Neural cell (in vitro differentiated cells): ENCODE measurements around the gene FGD5. TPM values are rescaled to one million over a fixed set of nuclear protein-coding genes. Genes with fewer than 3 reads are reported as not detected.
A peak's percentile ranks its signal among the peaks of the same experiment; 100 is the strongest.

Source experiments
- H2AFZ ChIP-seq: fragments of 200-600, 300-800 bp; sonication (generic), shearing (Covaris generic); 2 replicates; pipeline ENCODE4 v1.6.0; 2014; ENCODE audit warnings: low read depth, mild to moderate bottlenecking, antibody characterized with exemption, low read length, moderate library complexity
- H3F3A ChIP-seq: fragments of 200-600 bp; shearing (Covaris generic); 2 replicates; pipeline ENCODE4 v1.6.1; 2016; ENCODE audit warnings: mild to moderate bottlenecking, moderate library complexity, mixed read lengths, antibody characterized with exemption, low read length; ENCODE audit not compliant: insufficient read depth, poor library complexity, severe bottlenecking
- H3K27ac ChIP-seq: fragments of 200-600, 300-800 bp; sonication (generic), shearing (Covaris generic); 2 replicates; pipeline ENCODE4 v1.5.1; 2014; ENCODE audit warnings: mild to moderate bottlenecking, low read length, moderate library complexity
- H3K27me3 ChIP-seq: fragments of 300-800, 200-600 bp; sonication (generic), shearing (Covaris generic); 2 replicates; pipeline ENCODE4 v1.6.0; 2014; ENCODE audit warnings: mild to moderate bottlenecking, low read depth, low read length, moderate library complexity; ENCODE audit not compliant: insufficient read depth
- H3K36me3 ChIP-seq: fragments of 300-800, 200-600 bp; sonication (generic), shearing (Covaris generic); 2 replicates; pipeline ENCODE4 v1.5.1; 2014; ENCODE audit warnings: mild to moderate bottlenecking, antibody characterized with exemption, low read length, moderate library complexity; ENCODE audit not compliant: insufficient read depth
- H3K4me2 ChIP-seq: fragments of 300-800, 200-600 bp; sonication (generic), shearing (Covaris generic); 2 replicates; pipeline ENCODE4 v1.6.0; 2014; ENCODE audit warnings: mild to moderate bottlenecking, low read length
- H3K4me3 ChIP-seq: fragments of 300-800, 200-600 bp; sonication (generic), shearing (Covaris generic); 2 replicates; pipeline ENCODE4 v1.5.1; 2014; ENCODE audit warnings: mild to moderate bottlenecking, low read length, moderate library complexity
- H3K79me2 ChIP-seq: fragments of 200-600 bp; shearing (Covaris generic); replicated peaks from 2 replicates; pipeline ENCODE4 v1.6.0; 2014; ENCODE audit warnings: mild to moderate bottlenecking, low read length, moderate library complexity; ENCODE audit not compliant: insufficient read depth
- H3K9ac ChIP-seq: fragments of 300-800, 200-600 bp; sonication (generic), shearing (Covaris generic); 2 replicates; pipeline ENCODE4 v1.6.1; 2016; ENCODE audit warnings: mild to moderate bottlenecking, low read length, mixed read lengths
- H3K9me2 ChIP-seq: fragments of 200-600 bp; shearing (Covaris generic); 2 replicates; pipeline ENCODE4 v1.6.1; 2016; ENCODE audit warnings: mild to moderate bottlenecking, low read length, mixed read lengths; ENCODE audit not compliant: insufficient read depth
- H3K9me3 ChIP-seq: fragments of 200-600, 300-800 bp; sonication (generic), shearing (Covaris generic); 2 replicates; pipeline ENCODE4 v1.6.1; 2016; ENCODE audit warnings: mild to moderate bottlenecking, mixed run types, low read length, moderate library complexity, mixed read lengths
- H4K20me1 ChIP-seq: fragments of 200-600 bp; shearing (Covaris generic); 2 replicates; pipeline ENCODE4 v1.6.1; 2016; ENCODE audit warnings: mild to moderate bottlenecking, mixed run types; ENCODE audit not compliant: insufficient read depth
- EP300 ChIP-seq: fragments of 450-650 bp; conservative IDR thresholded peaks from 2 replicates; pipeline ENCODE4 v1.6.1; 2014; ENCODE audit warnings: antibody characterized with exemption, mild to moderate bottlenecking, moderate library complexity; ENCODE audit not compliant: poor library complexity, severe bottlenecking
- EZH2 ChIP-seq: fragments of 200-600, 300-800 bp; shearing (Covaris generic), sonication (generic); IDR thresholded peaks from 2 replicates; pipeline ENCODE4 v1.6.1; 2014; ENCODE audit warnings: antibody characterized with exemption, low read length, borderline replicate concordance, mild to moderate bottlenecking; ENCODE audit not compliant: insufficient read depth, poor library complexity, severe bottlenecking
- MXI1 ChIP-seq: fragments of 450-650 bp; conservative IDR thresholded peaks from 2 replicates; pipeline ENCODE4 v1.6.1; 2014; ENCODE audit warnings: antibody characterized with exemption, mild to moderate bottlenecking; ENCODE audit not compliant: poor library complexity, severe bottlenecking
- POLR2AphosphoS5 ChIP-seq: IDR thresholded peaks from 2 replicates; pipeline ENCODE4 v1.6.1; 2012
- RAD21 ChIP-seq: fragments of 450-650 bp; conservative IDR thresholded peaks from 2 replicates; pipeline ENCODE4 v1.6.1; 2014; ENCODE audit warnings: antibody characterized with exemption, mild to moderate bottlenecking, moderate library complexity
- SMC3 ChIP-seq: fragments of 450-650 bp; conservative IDR thresholded peaks from 2 replicates; pipeline ENCODE4 v1.6.1; 2014; ENCODE audit warnings: antibody characterized with exemption, mild to moderate bottlenecking, moderate library complexity; ENCODE audit not compliant: poor library complexity
- TAF1 ChIP-seq: IDR thresholded peaks from 2 replicates; pipeline ENCODE4 v1.6.1; 2012; ENCODE audit warnings: low read depth
- polyA plus RNA-seq: library from polyadenylated mRNA; depleted of rRNA; stranded (reverse); fragments of >200 nt; gene quantifications from 2 replicates; pipeline ENCODE4 v1.2.3, GENCODE V29; 2014
- TF ChIP-seq, protein P1 (sequence below): IDR thresholded peaks from 2 replicates; pipeline ENCODE4 v1.6.1; 2012; ENCODE audit warnings: borderline replicate concordance
- TF ChIP-seq, protein P2 (sequence below): fragments of 450-650 bp; IDR thresholded peaks from 2 replicates; pipeline ENCODE4 v1.5.1; 2014; ENCODE audit warnings: antibody characterized with exemption, mild to moderate bottlenecking, moderate library complexity; ENCODE audit not compliant: poor library complexity, severe bottlenecking

Gene FGD5
- polyA plus RNA-seq, 1 donor from 2014 or later: not detected

DNA sequence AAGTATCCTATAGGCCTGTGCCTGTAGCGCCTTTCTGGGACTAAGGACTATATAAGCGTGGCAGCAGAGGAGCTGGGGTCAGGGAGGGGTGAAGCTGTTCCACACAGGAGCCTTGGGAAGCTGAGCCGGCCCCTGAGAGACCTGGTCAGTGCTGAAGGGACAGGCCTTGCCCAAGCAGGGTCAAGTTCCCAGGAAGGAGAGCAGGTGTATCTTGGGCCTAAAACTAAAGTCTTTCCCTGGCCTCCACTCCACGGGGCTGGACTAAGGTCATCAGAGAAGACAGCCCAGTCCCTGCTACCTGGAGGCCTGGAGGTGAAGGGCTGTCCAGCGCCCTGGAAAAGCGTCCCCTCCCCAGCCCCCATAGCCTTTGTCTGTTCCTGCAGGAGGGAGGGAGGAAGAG, 104.7 kb downstream of the FGD5 start:
- Histone ChIP-seq H3F3A (no peaks in the 10 kb centered on the region), H4K20me1 (no peaks in the 10 kb centered on the region), H3K27me3 (no peaks in the 10 kb centered on the region), H3K9me2 (no peaks in the 10 kb centered on the region), H2AFZ (no peak overlapping the region), H3K4me2 (no peak overlapping the region), H3K27ac (no peak overlapping the region), H3K79me2 (no peaks in the 10 kb centered on the region), H3K9ac (no peak overlapping the region), H3K36me3 (no peaks in the 10 kb centered on the region), H3K4me3 (no peak overlapping the region), H3K9me3 (no peaks in the 10 kb centered on the region)
- TF ChIP-seq EZH2 (no peak), EP300 (no peak), POLR2AphosphoS5 (no peak), TAF1 (no peak), SMC3 (no peak), MXI1 (no peak), RAD21 (no peak)
- TF ChIP-seq, protein P1, sequence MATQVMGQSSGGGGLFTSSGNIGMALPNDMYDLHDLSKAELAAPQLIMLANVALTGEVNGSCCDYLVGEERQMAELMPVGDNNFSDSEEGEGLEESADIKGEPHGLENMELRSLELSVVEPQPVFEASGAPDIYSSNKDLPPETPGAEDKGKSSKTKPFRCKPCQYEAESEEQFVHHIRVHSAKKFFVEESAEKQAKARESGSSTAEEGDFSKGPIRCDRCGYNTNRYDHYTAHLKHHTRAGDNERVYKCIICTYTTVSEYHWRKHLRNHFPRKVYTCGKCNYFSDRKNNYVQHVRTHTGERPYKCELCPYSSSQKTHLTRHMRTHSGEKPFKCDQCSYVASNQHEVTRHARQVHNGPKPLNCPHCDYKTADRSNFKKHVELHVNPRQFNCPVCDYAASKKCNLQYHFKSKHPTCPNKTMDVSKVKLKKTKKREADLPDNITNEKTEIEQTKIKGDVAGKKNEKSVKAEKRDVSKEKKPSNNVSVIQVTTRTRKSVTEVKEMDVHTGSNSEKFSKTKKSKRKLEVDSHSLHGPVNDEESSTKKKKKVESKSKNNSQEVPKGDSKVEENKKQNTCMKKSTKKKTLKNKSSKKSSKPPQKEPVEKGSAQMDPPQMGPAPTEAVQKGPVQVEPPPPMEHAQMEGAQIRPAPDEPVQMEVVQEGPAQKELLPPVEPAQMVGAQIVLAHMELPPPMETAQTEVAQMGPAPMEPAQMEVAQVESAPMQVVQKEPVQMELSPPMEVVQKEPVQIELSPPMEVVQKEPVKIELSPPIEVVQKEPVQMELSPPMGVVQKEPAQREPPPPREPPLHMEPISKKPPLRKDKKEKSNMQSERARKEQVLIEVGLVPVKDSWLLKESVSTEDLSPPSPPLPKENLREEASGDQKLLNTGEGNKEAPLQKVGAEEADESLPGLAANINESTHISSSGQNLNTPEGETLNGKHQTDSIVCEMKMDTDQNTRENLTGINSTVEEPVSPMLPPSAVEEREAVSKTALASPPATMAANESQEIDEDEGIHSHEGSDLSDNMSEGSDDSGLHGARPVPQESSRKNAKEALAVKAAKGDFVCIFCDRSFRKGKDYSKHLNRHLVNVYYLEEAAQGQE: no peak
- TF ChIP-seq, protein P2, sequence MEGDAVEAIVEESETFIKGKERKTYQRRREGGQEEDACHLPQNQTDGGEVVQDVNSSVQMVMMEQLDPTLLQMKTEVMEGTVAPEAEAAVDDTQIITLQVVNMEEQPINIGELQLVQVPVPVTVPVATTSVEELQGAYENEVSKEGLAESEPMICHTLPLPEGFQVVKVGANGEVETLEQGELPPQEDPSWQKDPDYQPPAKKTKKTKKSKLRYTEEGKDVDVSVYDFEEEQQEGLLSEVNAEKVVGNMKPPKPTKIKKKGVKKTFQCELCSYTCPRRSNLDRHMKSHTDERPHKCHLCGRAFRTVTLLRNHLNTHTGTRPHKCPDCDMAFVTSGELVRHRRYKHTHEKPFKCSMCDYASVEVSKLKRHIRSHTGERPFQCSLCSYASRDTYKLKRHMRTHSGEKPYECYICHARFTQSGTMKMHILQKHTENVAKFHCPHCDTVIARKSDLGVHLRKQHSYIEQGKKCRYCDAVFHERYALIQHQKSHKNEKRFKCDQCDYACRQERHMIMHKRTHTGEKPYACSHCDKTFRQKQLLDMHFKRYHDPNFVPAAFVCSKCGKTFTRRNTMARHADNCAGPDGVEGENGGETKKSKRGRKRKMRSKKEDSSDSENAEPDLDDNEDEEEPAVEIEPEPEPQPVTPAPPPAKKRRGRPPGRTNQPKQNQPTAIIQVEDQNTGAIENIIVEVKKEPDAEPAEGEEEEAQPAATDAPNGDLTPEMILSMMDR: no peak

DNA sequence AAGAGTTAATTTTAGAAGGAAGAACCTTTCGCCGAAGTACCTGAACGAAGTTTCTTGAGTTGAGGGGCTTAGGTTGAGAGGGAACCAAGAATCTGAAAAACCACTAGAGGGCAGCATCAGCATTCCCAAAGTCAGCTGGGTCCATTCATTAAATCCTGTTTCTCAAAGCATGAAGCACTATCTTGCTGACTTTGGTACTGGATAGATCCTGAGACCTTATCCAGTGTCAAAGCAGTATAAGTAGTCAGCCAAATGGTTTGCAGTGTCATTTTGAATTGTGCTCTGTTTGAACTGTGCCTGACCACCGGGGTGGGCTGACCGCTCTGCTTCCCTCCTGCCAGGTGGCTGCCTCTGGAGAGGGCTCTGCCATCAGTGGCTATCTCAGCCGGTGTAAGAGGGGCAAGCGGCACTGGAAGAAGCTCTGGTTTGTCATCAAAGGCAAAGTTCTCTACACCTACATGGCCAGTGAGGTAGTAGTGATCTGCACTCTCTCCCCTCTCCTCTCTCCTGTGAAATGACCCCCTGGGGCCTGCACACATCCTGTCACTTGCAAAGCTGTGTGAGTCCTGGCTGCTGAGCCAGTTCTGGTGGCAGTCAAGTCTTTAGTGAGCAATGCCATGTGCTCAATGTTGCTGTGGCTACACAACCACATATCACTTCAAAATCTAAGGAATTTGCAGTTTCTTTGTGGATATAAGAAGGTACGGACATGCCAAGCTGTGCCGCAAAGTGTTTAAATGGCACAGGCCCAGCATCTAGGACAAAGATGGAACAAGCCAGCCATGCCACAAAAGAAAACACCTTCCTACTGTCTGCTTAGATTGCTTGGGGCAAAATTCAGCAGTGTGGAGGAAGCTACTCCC, 107.2 kb downstream of the FGD5 start:
- no peak overlapping the region for H3K4me2 ChIP-seq
- H3K79me2 ChIP-seq: no peaks in the 10 kb centered on the region
- H3F3A ChIP-seq: no peaks in the 10 kb centered on the region
- no peaks in the 10 kb centered on the region for H3K9me3 ChIP-seq
- peak; percentile 89 for TF ChIP-seq RAD21
- TF ChIP-seq, protein P2: peak; percentile 88
- TF ChIP-seq SMC3: peak; percentile 80
- TF ChIP-seq MXI1: no peak
- no peaks in the 10 kb centered on the region for H3K27me3 ChIP-seq
- no peaks in the 10 kb centered on the region for H3K36me3 ChIP-seq
- no peaks in the 10 kb centered on the region for H4K20me1 ChIP-seq
- no peak overlapping the region for H3K4me3 ChIP-seq
- no peak overlapping the region for H3K9ac ChIP-seq
- H2AFZ ChIP-seq: no peak overlapping the region
- no peaks in the 10 kb centered on the region for H3K9me2 ChIP-seq
- no peak overlapping the region for H3K27ac ChIP-seq
